ENCODE results near the gene TBL1X.

TBL1X gene

GRCh38 chrX:9560219-9560618 is 95.4 kb downstream of the TBL1X start:
- Histone ChIP-seq H3K36me3 (replicated peaks in 1 of 2; ENCODE audit: control insufficient read depth in 2 of 2, insufficient read depth in 2 of 2, low read length in 2 of 2) (no peaks in the 10 kb centered on the region), H4K8ac (ENCODE audit: low read depth, low read length) (no peak overlapping the region), H4K91ac (ENCODE audit: low read depth, low read length, poor library complexity) (no peak overlapping the region), H3K14ac (ENCODE audit: low read length) (no peak overlapping the region), H3K4ac (ENCODE audit: low read length) (no peak overlapping the region), H3K79me1 (ENCODE audit: low read depth, low read length) (peaks cover 5% of the 10 kb centered on the region), H2BK120ac (ENCODE audit: low read depth, low read length) (no peak overlapping the region), H2BK5ac (ENCODE audit: low read length) (no peak overlapping the region), H3K27ac (replicated peaks; ENCODE audit: low read length) (no peak overlapping the region), H3K9me3 (replicated peaks in 1 of 2; ENCODE audit: control insufficient read depth in 2 of 2, insufficient read depth in 1 of 2, low read depth in 1 of 2, low read length in 2 of 2) (no peaks in the 10 kb centered on the region), H2BK15ac (ENCODE audit: low read length) (no peak overlapping the region), H2BK12ac (ENCODE audit: low read length) (no peak overlapping the region), H3K4me1 (ENCODE audit: control insufficient read depth in 2 of 2, insufficient read depth in 1 of 2, low read depth in 1 of 2, low read length in 2 of 2) (no peaks in the 10 kb centered on the region), H3K4me2 (ENCODE audit: insufficient read depth, low read length, poor library complexity, severe bottlenecking) (no peak overlapping the region), H3K23ac (ENCODE audit: low read depth, low read length, poor library complexity) (no peak overlapping the region), H3K4me3 (ENCODE audit: low read length in 2 of 2) (no peak overlapping the region), H2AFZ (ENCODE audit: low read length) (no peak overlapping the region), H3K9ac (ENCODE audit: low read depth, low read length, poor library complexity) (no peak overlapping the region), H2AK5ac (ENCODE audit: low read depth, low read length) (no peak overlapping the region), H3K27me3 (ENCODE audit: control insufficient read depth in 3 of 3, insufficient read depth in 3 of 3, low read depth in 1 of 3, low read length in 3 of 3) (no peaks in the 10 kb centered on the region), H3K18ac (ENCODE audit: low read length) (no peak overlapping the region)
- no peak for DNase-seq (ENCODE audit: low spot score)
- no CpG with 5 or more reads among the region's 9 CpGs for WGBS, 2 donors (ENCODE audit: extremely low coverage in 2 of 2, insufficient read length in 2 of 2, insufficient replicate concordance in 1 of 2)

DNA sequence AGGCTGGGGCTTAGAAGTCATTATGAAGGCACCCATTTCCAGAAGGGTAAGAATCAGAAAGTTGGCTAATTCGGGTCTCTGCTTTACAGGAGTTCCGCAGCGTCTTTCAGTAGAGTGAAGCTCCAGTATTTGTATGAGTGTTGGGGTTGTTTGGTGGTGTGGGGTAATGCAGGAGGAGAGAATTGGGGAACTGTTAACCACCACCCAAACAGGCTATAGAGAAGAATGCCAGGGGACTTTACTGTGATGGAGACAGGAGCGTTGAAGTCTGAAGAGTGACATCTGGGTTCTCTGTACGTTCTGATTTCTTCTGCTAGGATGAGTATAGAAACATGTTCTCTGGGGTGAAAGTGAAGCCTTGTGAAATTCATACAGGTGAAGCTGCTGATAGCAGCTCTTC is 96.3 kb downstream of the TBL1X start:
- H3K27me3 ChIP-seq (ENCODE audit: control insufficient read depth in 3 of 3, insufficient read depth in 3 of 3, low read depth in 1 of 3, low read length in 3 of 3) = no peaks in the 10 kb centered on the region

DNA sequence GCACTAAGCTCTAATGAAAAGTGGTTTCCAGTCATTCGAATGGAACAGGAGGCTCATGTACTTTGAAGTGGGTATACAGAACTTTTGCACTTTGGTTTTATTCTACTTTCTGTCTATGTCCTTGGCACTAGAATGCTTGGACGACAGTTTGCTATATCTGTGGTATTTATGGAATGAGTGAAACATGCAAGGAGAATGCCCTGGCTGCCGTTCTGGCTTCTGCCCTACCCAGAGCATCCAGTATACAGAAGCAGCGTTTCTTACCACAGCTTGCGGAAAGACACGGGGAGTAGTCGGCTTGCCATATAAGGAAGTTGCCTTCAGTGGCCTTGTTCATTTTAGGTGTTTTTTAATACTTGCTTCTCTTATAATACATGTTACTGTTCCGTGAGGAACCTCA is 98.0 kb downstream of the TBL1X start:
- no peak for DNase-seq (ENCODE audit: low spot score)
- Histone ChIP-seq H3K9ac (ENCODE audit: low read depth, low read length, poor library complexity) (no peak overlapping the region), H2BK15ac (ENCODE audit: low read length) (no peak overlapping the region), H3K4ac (ENCODE audit: low read length) (no peak overlapping the region), H3K9me3 (replicated peaks in 1 of 2; ENCODE audit: control insufficient read depth in 2 of 2, insufficient read depth in 1 of 2, low read depth in 1 of 2, low read length in 2 of 2) (no peaks in the 10 kb centered on the region), H3K36me3 (replicated peaks in 1 of 2; ENCODE audit: control insufficient read depth in 2 of 2, insufficient read depth in 2 of 2, low read length in 2 of 2) (no peaks in the 10 kb centered on the region), H2AFZ (ENCODE audit: low read length) (no peak overlapping the region), H2AK5ac (ENCODE audit: low read depth, low read length) (no peak overlapping the region), H3K23ac (ENCODE audit: low read depth, low read length, poor library complexity) (no peak overlapping the region), H4K8ac (ENCODE audit: low read depth, low read length) (no peak overlapping the region), H3K27ac (replicated peaks; ENCODE audit: low read length) (no peak overlapping the region), H3K27me3 (ENCODE audit: control insufficient read depth in 3 of 3, insufficient read depth in 3 of 3, low read depth in 1 of 3, low read length in 3 of 3) (no peaks in the 10 kb centered on the region), H3K18ac (ENCODE audit: low read length) (no peak overlapping the region), H3K79me1 (ENCODE audit: low read depth, low read length) (peaks cover 12% of the 10 kb centered on the region), H3K14ac (ENCODE audit: low read length) (no peak overlapping the region), H3K4me2 (ENCODE audit: insufficient read depth, low read length, poor library complexity, severe bottlenecking) (no peak overlapping the region), H3K4me1 (ENCODE audit: control insufficient read depth in 2 of 2, insufficient read depth in 1 of 2, low read depth in 1 of 2, low read length in 2 of 2) (no peaks in the 10 kb centered on the region), H3K4me3 (ENCODE audit: low read length in 2 of 2) (no peak overlapping the region), H4K91ac (ENCODE audit: low read depth, low read length, poor library complexity) (no peak overlapping the region), H2BK120ac (ENCODE audit: low read depth, low read length) (no peak overlapping the region), H2BK12ac (ENCODE audit: low read length) (no peak overlapping the region), H2BK5ac (ENCODE audit: low read length) (no peak overlapping the region)
- WGBS, 2 donors (ENCODE audit: extremely low coverage in 2 of 2, insufficient read length in 2 of 2, insufficient replicate concordance in 1 of 2) = no CpG with 5 or more reads among the region's 8 CpGs

More for the DNA sequence above, 96.3 kb downstream of the TBL1X start:
- H2BK15ac ChIP-seq (ENCODE audit: low read length) = no peak overlapping the region
- no peak overlapping the region for H2BK12ac ChIP-seq (ENCODE audit: low read length)
- no peak overlapping the region for H3K18ac ChIP-seq (ENCODE audit: low read length)
- DNase-seq (ENCODE audit: low spot score) = no peak
- no peak overlapping the region for H2AFZ ChIP-seq (ENCODE audit: low read length)
- H4K8ac ChIP-seq (ENCODE audit: low read depth, low read length) = no peak overlapping the region
- no peak overlapping the region for H2BK5ac ChIP-seq (ENCODE audit: low read length)
- no peaks in the 10 kb centered on the region for H3K4me1 ChIP-seq (ENCODE audit: control insufficient read depth in 2 of 2, insufficient read depth in 1 of 2, low read depth in 1 of 2, low read length in 2 of 2)
- no peak overlapping the region for H3K4me3 ChIP-seq (ENCODE audit: low read length in 2 of 2)
- peaks cover 8% of the 10 kb centered on the region for H3K79me1 ChIP-seq (ENCODE audit: low read depth, low read length)
- H3K4me2 ChIP-seq (ENCODE audit: insufficient read depth, low read length, poor library complexity, severe bottlenecking) = no peak overlapping the region
- H3K4ac ChIP-seq (ENCODE audit: low read length) = no peak overlapping the region
- no peak overlapping the region for H3K14ac ChIP-seq (ENCODE audit: low read length)
- H3K36me3 ChIP-seq (replicated peaks in 1 of 2; ENCODE audit: control insufficient read depth in 2 of 2, insufficient read depth in 2 of 2, low read length in 2 of 2) = no peaks in the 10 kb centered on the region
- no peak overlapping the region for H2AK5ac ChIP-seq (ENCODE audit: low read depth, low read length)
- no peak overlapping the region for H3K23ac ChIP-seq (ENCODE audit: low read depth, low read length, poor library complexity)
- H3K9ac ChIP-seq (ENCODE audit: low read depth, low read length, poor library complexity) = no peak overlapping the region
- H3K9me3 ChIP-seq (replicated peaks in 1 of 2; ENCODE audit: control insufficient read depth in 2 of 2, insufficient read depth in 1 of 2, low read depth in 1 of 2, low read length in 2 of 2) = no peaks in the 10 kb centered on the region
- WGBS, 2 donors (ENCODE audit: extremely low coverage in 2 of 2, insufficient read length in 2 of 2, insufficient replicate concordance in 1 of 2) = no CpG with 5 or more reads among the region's 5 CpGs
- H2BK120ac ChIP-seq (ENCODE audit: low read depth, low read length) = no peak overlapping the region
- H4K91ac ChIP-seq (ENCODE audit: low read depth, low read length, poor library complexity) = no peak overlapping the region
- no peak overlapping the region for H3K27ac ChIP-seq (replicated peaks; ENCODE audit: low read length)

GRCh38 chrX:9566150-9566621 is 101.3 kb downstream of the TBL1X start:
- H4K8ac ChIP-seq (ENCODE audit: low read depth, low read length) = no peak overlapping the region
- no peak overlapping the region for H3K14ac ChIP-seq (ENCODE audit: low read length)
- no peak overlapping the region for H2BK15ac ChIP-seq (ENCODE audit: low read length)
- no peak overlapping the region for H2BK5ac ChIP-seq (ENCODE audit: low read length)
- WGBS, 2 donors (ENCODE audit: extremely low coverage in 2 of 2, insufficient read length in 2 of 2, insufficient replicate concordance in 1 of 2) = no CpG with 5 or more reads among the region's 6 CpGs
- no peak overlapping the region for H3K9ac ChIP-seq (ENCODE audit: low read depth, low read length, poor library complexity)
- H3K27ac ChIP-seq (replicated peaks; ENCODE audit: low read length) = no peak overlapping the region
- no peak overlapping the region for H3K4me2 ChIP-seq (ENCODE audit: insufficient read depth, low read length, poor library complexity, severe bottlenecking)
- H3K4me3 ChIP-seq (ENCODE audit: low read length in 2 of 2) = no peak overlapping the region
- H3K4ac ChIP-seq (ENCODE audit: low read length) = no peak overlapping the region
- no peak overlapping the region for H3K23ac ChIP-seq (ENCODE audit: low read depth, low read length, poor library complexity)
- no peak for DNase-seq (ENCODE audit: low spot score)
- H2AFZ ChIP-seq (ENCODE audit: low read length) = no peak overlapping the region
- peaks cover 16% of the 10 kb centered on the region for H3K79me1 ChIP-seq (ENCODE audit: low read depth, low read length)
- peaks cover 0 to 9% of the 10 kb centered on the region in 2 donors for H3K4me1 ChIP-seq (ENCODE audit: control insufficient read depth in 2 of 2, insufficient read depth in 1 of 2, low read depth in 1 of 2, low read length in 2 of 2)
- H3K27me3 ChIP-seq (ENCODE audit: control insufficient read depth in 3 of 3, insufficient read depth in 3 of 3, low read depth in 1 of 3, low read length in 3 of 3) = no peaks in the 10 kb centered on the region
- no peak overlapping the region for H3K18ac ChIP-seq (ENCODE audit: low read length)
- peaks cover 0 to 2% of the 10 kb centered on the region in 2 donors for H3K9me3 ChIP-seq (replicated peaks in 1 of 2; ENCODE audit: control insufficient read depth in 2 of 2, insufficient read depth in 1 of 2, low read depth in 1 of 2, low read length in 2 of 2)
- H3K36me3 ChIP-seq (replicated peaks in 1 of 2; ENCODE audit: control insufficient read depth in 2 of 2, insufficient read depth in 2 of 2, low read length in 2 of 2) = no peaks in the 10 kb centered on the region
- H4K91ac ChIP-seq (ENCODE audit: low read depth, low read length, poor library complexity) = no peak overlapping the region
- H2BK12ac ChIP-seq (ENCODE audit: low read length) = no peak overlapping the region
- H2BK120ac ChIP-seq (ENCODE audit: low read depth, low read length) = no peak overlapping the region
- H2AK5ac ChIP-seq (ENCODE audit: low read depth, low read length) = no peak overlapping the region

Data from neuronal stem cell (in vitro differentiated cells).